Measurements from ENCODE around the gene MACROD2. TPM values are rescaled to one million over a fixed set of nuclear protein-coding genes. Genes with fewer than 3 reads are reported as not detected.

MACROD2 gene
- total and polyA plus RNA-seq, 2 experiments from 2014 or later: 2.8 to 4.3 TPM

- TF ChIP-seq EZH2 (IDR thresholded peaks at IDR 0.05; ENCODE audit: low read depth, unreplicated experiment) (no peak), NANOG (IDR thresholded peaks at IDR 0.05; ENCODE audit: borderline replicate concordance) (no peak)
These were observed 517.5 kb downstream of the MACROD2 start (continued) for GRCh38 chr20:14512839-14513238.

GRCh38 chr20:14518648-14519047 is 523.3 kb downstream of the MACROD2 start:
- no peaks in the 10 kb centered on the region for H4K20me1 ChIP-seq (replicated peaks; ENCODE audit: insufficient read depth)
- ATAC-seq (no peak), DNase-seq (ENCODE audit: low spot score) (no peak)
- H3K36me3 ChIP-seq (ENCODE audit: insufficient read depth): no peaks in the 10 kb centered on the region
- no peak overlapping the region for H3K27ac ChIP-seq (ENCODE audit: low read depth)
- H3K27me3 ChIP-seq (ENCODE audit: insufficient read depth): no peaks in the 10 kb centered on the region
- Mint-ChIP-seq H3K4me1 (peaks cover 7% of the 10 kb centered on the region; the same call in 2 of the 3 replicates), H3K27me3 (ENCODE audit: insufficient read depth, low read depth, poor library complexity) (no peaks in the 10 kb centered on the region), H3K9me3 (no peaks in the 10 kb centered on the region), H3K36me3 (ENCODE audit: low read depth) (no peaks in the 10 kb centered on the region), H3K27ac (no peak overlapping the region), H3K4me3 (no peak overlapping the region)
- TF ChIP-seq ZNF462 (CRISPR knock-in tag; IDR thresholded peaks at IDR 0.05): no peak
- TF ChIP-seq REST (IDR thresholded peaks at IDR 0.05; ENCODE audit: unreplicated experiment): no peak
- no peak for TF ChIP-seq JUNB (IDR thresholded peaks at IDR 0.05; ENCODE audit: unreplicated experiment)
- TF ChIP-seq STAT1 (IDR thresholded peaks at IDR 0.05; ENCODE audit: unreplicated experiment): no peak
- TF ChIP-seq NANOG (IDR thresholded peaks at IDR 0.05; ENCODE audit: borderline replicate concordance): no peak
- TF ChIP-seq EZH2phosphoT487 (IDR thresholded peaks at IDR 0.05; ENCODE audit: unreplicated experiment): no peak
- no peak for TF ChIP-seq EZH2 (IDR thresholded peaks at IDR 0.05; ENCODE audit: low read depth, unreplicated experiment)
- no peak for TF ChIP-seq CREB1 (CRISPR knock-in tag; IDR thresholded peaks at IDR 0.05; ENCODE audit: low read depth)
- TF ChIP-seq CTCF (conservative IDR thresholded peaks at IDR 0.05; ENCODE audit: low read depth in 2 of 2): no peak
- no peak for TF ChIP-seq POLR2AphosphoS5 (IDR thresholded peaks at IDR 0.05; ENCODE audit: low read depth)
- TF ChIP-seq ETS1 (IDR thresholded peaks at IDR 0.05): no peak
- no peak for TF ChIP-seq ZNF114 (CRISPR knock-in tag; IDR thresholded peaks at IDR 0.05)
- TF ChIP-seq ZNF331 (CRISPR knock-in tag; IDR thresholded peaks at IDR 0.05; ENCODE audit: low read depth): no peak
- H3K4me1 ChIP-seq (ENCODE audit: insufficient read depth): no peaks in the 10 kb centered on the region
- no peak overlapping the region for H3K4me3 ChIP-seq
- no peaks in the 10 kb centered on the region for H3F3A ChIP-seq (replicated peaks; ENCODE audit: low read depth)
- no peaks in the 10 kb centered on the region for H3K9me2 ChIP-seq (ENCODE audit: insufficient read depth)
- no peak overlapping the region for H2AFZ ChIP-seq
- no peak overlapping the region for H3K4me2 ChIP-seq
- H3K79me2 ChIP-seq (replicated peaks; ENCODE audit: insufficient read depth): no peaks in the 10 kb centered on the region

Measured in GM23338 (cell line).